T47D (cell line): ENCODE measurements around the gene VPS37C.

ENCODE experiments used
- DNase-seq, 2 experiments: peaks; one replicate each; pipeline versions ENCODE4 v3.0.0 to v3.0.0-alpha.2; 2011 to 2012; ENCODE audit warnings: low read depth in 1 of 2, low spot score in 1 of 2
- JUND ChIP-seq: IDR thresholded peaks from 2 replicates; pipeline ENCODE4 v1.6.1; 2012; ENCODE audit warnings: low read depth
- in situ Hi-C: cut with HindIII; loops from 2 replicates; pipeline ENCODE4 v1.10.0; 2016; ENCODE audit warnings: low sequenced_read_pairs, low pct_unique_long_range_greater_than_20kb

The VPS37C gene

GRCh38 chr11:61146416-61146815 lies 14.8 kb downstream of the VPS37C start:
- TF ChIP-seq JUND: no peak
- no peak for DNase-seq
- in situ Hi-C loops: no loop called here

GRCh38 chr11:61145228-61146005 lies 15.8 kb downstream of the VPS37C start:
- DNase-seq: no peak
- in situ Hi-C loops: no loop called here
- TF ChIP-seq JUND: no peak

GRCh38 chr11:61144511-61145179 lies 16.6 kb downstream of the VPS37C start:
- DNase-seq: no peak
- in situ Hi-C loops: no loop called here
- no peak for TF ChIP-seq JUND

GRCh38 chr11:61142424-61142823 lies 18.8 kb downstream of the VPS37C start:
- no peak for DNase-seq
- in situ Hi-C loops: no loop called here
- no peak for TF ChIP-seq JUND

- in situ Hi-C loops: no loop called here
- no peak for TF ChIP-seq JUND
- DNase-seq: peak in 1 of 2 experiments; percentile 91
These were observed 19.6 kb downstream of the VPS37C start for GRCh38 chr11:61141601-61142028.

- DNase-seq: peak in 1 of 2 experiments; percentile 37
- in situ Hi-C loops: no loop called here
These were observed 20.8 kb downstream of the VPS37C start for GRCh38 chr11:61140416-61140815.

GRCh38 chr11:61139387-61139786 lies 21.8 kb downstream of the VPS37C start:
- in situ Hi-C loops: no loop called here
- DNase-seq: no peak
- TF ChIP-seq JUND: no peak

More at GRCh38 chr11:61140416-61140815, 20.8 kb downstream of the VPS37C start:
- no peak for TF ChIP-seq JUND

- DNase-seq: no peak
These were observed 22.3 kb downstream of the VPS37C start for GRCh38 chr11:61138935-61139334.

GRCh38 chr11:61134801-61135257 lies 26.4 kb downstream of the VPS37C start:
- in situ Hi-C loops: no loop called here
- no peak for DNase-seq
- TF ChIP-seq JUND: no peak

More at GRCh38 chr11:61138935-61139334, 22.3 kb downstream of the VPS37C start:
- in situ Hi-C loops: no loop called here
- no peak for TF ChIP-seq JUND

- peak in 1 of 2 experiments; percentile 60 for DNase-seq
- in situ Hi-C loops: no loop called here
- TF ChIP-seq JUND: no peak
These were observed 27.1 kb downstream of the VPS37C start for GRCh38 chr11:61133956-61134662.

- in situ Hi-C loops: no loop called here
- TF ChIP-seq JUND: no peak
- DNase-seq: no peak
These were observed 28.1 kb downstream of the VPS37C start for GRCh38 chr11:61133145-61133544.

GRCh38 chr11:61132646-61133045 lies 28.6 kb downstream of the VPS37C start:
- TF ChIP-seq JUND: no peak
- DNase-seq: no peak
- in situ Hi-C loops: no loop called here
